ENCODE measurements around the gene SPTBN1. TPM values are rescaled to one million over a fixed set of nuclear protein-coding genes. Genes with fewer than 3 reads are reported as not detected.
A peak's percentile ranks its signal among the peaks of the same experiment; 100 is the strongest.

The SPTBN1 gene
- total and polyA plus RNA-seq, 9 of the 15 experiments (the other 6 are each of a cell fraction or from before 2014, with no cell fraction given) = 8.9 to 66.8 (median 31.4) TPM

DNA sequence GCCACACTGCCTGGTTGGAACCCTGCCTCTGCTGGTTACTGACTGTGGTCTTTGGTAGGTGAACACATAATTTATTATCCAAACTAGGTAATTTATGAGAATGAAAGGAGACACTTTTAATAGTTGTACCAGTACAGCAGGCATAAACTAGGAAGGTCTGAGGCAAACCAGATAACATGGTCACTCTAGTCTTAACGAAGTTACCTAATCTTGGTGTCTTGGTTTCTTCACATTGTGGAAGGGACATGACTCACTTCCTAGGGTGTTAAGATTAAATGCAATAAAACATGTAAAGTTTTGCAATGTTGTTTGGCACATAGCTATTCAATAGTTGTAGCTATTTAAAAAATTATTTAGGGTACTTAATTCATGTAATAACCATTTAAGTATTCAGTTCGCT lies 23.3 kb downstream of the SPTBN1 start (continued):
- TF ChIP-seq, protein P1, sequence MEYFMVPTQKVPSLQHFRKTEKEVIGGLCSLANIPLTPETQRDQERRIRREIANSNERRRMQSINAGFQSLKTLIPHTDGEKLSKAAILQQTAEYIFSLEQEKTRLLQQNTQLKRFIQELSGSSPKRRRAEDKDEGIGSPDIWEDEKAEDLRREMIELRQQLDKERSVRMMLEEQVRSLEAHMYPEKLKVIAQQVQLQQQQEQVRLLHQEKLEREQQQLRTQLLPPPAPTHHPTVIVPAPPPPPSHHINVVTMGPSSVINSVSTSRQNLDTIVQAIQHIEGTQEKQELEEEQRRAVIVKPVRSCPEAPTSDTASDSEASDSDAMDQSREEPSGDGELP (CRISPR knock-in tag; IDR thresholded peaks at IDR 0.05; ENCODE audit: borderline replicate concordance) = no peak
- TF ChIP-seq, protein P2, sequence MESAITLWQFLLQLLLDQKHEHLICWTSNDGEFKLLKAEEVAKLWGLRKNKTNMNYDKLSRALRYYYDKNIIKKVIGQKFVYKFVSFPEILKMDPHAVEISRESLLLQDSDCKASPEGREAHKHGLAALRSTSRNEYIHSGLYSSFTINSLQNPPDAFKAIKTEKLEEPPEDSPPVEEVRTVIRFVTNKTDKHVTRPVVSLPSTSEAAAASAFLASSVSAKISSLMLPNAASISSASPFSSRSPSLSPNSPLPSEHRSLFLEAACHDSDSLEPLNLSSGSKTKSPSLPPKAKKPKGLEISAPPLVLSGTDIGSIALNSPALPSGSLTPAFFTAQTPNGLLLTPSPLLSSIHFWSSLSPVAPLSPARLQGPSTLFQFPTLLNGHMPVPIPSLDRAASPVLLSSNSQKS (CRISPR knock-in tag; IDR thresholded peaks at IDR 0.05) = no peak
- no peak for TF ChIP-seq ZNF23 (CRISPR knock-in tag; IDR thresholded peaks at IDR 0.05)
- TF ChIP-seq CEBPB (tag; IDR thresholded peaks at IDR 0.05) = peak; percentile 82
- no peak for TF ChIP-seq ZNF212 (CRISPR knock-in tag; IDR thresholded peaks at IDR 0.05)
- TF ChIP-seq, protein P3, sequence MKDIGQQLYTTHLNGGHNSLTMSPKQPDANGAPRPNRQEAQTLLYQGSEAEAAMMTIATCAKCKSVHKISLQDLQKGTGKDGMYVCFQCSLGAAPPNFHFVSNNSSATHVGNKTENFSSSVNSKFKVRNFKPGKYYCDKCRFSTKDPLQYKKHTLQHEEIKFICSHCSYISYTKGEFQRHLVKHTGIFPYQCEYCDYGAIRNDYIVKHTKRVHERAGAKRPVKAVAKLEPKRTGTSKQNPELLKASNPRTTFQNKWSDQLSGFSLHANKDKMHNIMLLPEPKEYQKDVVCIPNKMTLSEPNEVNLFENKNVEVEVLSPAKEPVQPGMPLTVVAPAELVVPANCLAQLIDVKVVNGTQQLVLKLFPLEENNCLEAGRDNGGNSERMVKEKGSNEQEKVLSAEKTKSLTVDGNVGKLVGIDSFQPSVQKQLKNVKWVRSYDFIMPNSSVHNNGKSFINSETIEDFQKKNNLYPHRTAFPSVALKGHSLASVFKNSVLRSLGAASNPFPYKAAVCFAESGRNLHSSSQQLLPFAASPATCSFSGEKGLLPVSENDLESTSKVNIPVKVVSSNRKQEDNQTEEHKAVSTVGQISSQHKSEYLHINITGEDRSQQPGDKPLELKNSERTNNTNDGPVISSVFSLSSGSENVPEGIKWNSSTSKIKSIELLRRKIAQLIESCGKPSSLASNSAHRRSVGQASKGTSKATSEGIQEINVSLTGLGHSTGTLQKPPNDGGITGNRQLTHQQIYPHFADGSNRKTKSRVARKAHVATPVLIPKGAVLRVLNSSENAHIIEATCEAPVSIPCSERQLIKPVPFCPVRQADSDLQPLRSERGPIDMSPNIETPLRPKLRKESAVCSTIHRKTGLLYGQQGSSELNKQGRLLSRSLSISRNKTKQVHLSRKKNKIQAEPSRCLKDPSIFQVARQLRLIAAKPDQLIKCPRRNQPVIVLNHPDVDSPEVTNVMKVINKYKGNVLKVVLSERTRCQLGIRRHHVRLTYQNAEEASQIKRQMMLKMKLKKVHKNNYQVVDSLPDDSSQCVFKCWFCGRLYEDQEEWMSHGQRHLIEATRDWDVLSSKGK (CRISPR knock-in tag; IDR thresholded peaks at IDR 0.05) = no peak
- no peak for TF ChIP-seq ZEB2 (IDR thresholded peaks at IDR 0.05)
- TF ChIP-seq SAP30 (IDR thresholded peaks at IDR 0.05; ENCODE audit: borderline replicate concordance, insufficient read depth, low read depth, low read length, poor library complexity, severe bottlenecking) = no peak
- no peak for TF ChIP-seq RUNX1 (IDR thresholded peaks at IDR 0.05; ENCODE audit: low read depth)
- no peak for TF ChIP-seq ZFPM2 (CRISPR knock-in tag; IDR thresholded peaks at IDR 0.05)
- TF ChIP-seq CSDE1 (IDR thresholded peaks at IDR 0.05) = no peak
- TF ChIP-seq HDAC1 (IDR thresholded peaks at IDR 0.05) = no peak
- no peak for TF ChIP-seq ZNF165 (CRISPR knock-in tag; IDR thresholded peaks at IDR 0.05; ENCODE audit: borderline replicate concordance)
- no peak for TF ChIP-seq BDP1 (IDR thresholded peaks at IDR 0.05; ENCODE audit: insufficient read depth, insufficient read length)
- TF ChIP-seq, protein P4, sequence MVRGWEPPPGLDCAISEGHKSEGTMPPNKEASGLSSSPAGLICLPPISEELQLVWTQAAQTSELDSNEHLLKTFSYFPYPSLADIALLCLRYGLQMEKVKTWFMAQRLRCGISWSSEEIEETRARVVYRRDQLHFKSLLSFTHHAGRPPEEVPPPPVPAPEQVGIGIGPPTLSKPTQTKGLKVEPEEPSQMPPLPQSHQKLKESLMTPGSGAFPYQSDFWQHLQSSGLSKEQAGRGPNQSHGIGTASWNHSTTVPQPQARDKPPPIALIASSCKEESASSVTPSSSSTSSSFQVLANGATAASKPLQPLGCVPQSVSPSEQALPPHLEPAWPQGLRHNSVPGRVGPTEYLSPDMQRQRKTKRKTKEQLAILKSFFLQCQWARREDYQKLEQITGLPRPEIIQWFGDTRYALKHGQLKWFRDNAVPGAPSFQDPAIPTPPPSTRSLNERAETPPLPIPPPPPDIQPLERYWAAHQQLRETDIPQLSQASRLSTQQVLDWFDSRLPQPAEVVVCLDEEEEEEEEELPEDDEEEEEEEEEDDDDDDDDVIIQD (CRISPR knock-in tag; IDR thresholded peaks at IDR 0.05) = no peak
- no peak for TF ChIP-seq RHOXF2B (CRISPR knock-in tag; conservative IDR thresholded peaks at IDR 0.05)
- TF ChIP-seq TARDBP (IDR thresholded peaks at IDR 0.05) = no peak
- no peak for TF ChIP-seq NFYB (IDR thresholded peaks at IDR 0.05; ENCODE audit: extremely low read depth, insufficient read length)
- TF ChIP-seq FOXA1 (IDR thresholded peaks at IDR 0.05; ENCODE audit: borderline replicate concordance) = no peak
- TF ChIP-seq, protein P5, sequence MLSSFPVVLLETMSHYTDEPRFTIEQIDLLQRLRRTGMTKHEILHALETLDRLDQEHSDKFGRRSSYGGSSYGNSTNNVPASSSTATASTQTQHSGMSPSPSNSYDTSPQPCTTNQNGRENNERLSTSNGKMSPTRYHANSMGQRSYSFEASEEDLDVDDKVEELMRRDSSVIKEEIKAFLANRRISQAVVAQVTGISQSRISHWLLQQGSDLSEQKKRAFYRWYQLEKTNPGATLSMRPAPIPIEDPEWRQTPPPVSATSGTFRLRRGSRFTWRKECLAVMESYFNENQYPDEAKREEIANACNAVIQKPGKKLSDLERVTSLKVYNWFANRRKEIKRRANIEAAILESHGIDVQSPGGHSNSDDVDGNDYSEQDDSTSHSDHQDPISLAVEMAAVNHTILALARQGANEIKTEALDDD (IDR thresholded peaks at IDR 0.05) = peak; percentile 97
- no peak for TF ChIP-seq KAT2B (IDR thresholded peaks at IDR 0.05; ENCODE audit: low read depth, low read length)
- no peak for TF ChIP-seq ZNF75A (CRISPR knock-in tag; IDR thresholded peaks at IDR 0.05)

Data from K562 (cell line).